Activated naive CD8-positive, alpha-beta T cell treated with anti-CD3 and anti-CD28 coated beads, Interleukin-2, amount 50 U/mL, for 24 hours (primary cell): ENCODE measurements around the gene EDN3.

Source experiments
- ATAC-seq: fragments of 150-1000 bp; cut with Tn5 transposase; one replicate; pipeline ENCODE4 v1.10.0; 2021
- DNase-seq: peaks from one replicate; pipeline ENCODE4 v3.0.0; 2021
- H3K27ac Mint-ChIP-seq: one replicate; pipeline ENCODE4 v1.8.0; 2021; ENCODE audit warnings: mild to moderate bottlenecking, mixed read lengths
- H3K27me3 Mint-ChIP-seq: one replicate; pipeline ENCODE4 v1.8.0; 2021; ENCODE audit warnings: mixed read lengths
- H3K36me3 Mint-ChIP-seq: one replicate; pipeline ENCODE4 v1.8.0; 2021; ENCODE audit warnings: low read depth, mixed read lengths
- H3K4me1 Mint-ChIP-seq: one replicate; pipeline ENCODE4 v1.8.0; 2021; ENCODE audit warnings: mixed read lengths
- H3K4me3 Mint-ChIP-seq: one replicate; pipeline ENCODE4 v1.8.0; 2021; ENCODE audit warnings: mild to moderate bottlenecking, moderate library complexity, mixed read lengths
- H3K9me3 Mint-ChIP-seq: one replicate; pipeline ENCODE4 v1.8.0; 2021; ENCODE audit warnings: mixed read lengths

The EDN3 gene

DNA sequence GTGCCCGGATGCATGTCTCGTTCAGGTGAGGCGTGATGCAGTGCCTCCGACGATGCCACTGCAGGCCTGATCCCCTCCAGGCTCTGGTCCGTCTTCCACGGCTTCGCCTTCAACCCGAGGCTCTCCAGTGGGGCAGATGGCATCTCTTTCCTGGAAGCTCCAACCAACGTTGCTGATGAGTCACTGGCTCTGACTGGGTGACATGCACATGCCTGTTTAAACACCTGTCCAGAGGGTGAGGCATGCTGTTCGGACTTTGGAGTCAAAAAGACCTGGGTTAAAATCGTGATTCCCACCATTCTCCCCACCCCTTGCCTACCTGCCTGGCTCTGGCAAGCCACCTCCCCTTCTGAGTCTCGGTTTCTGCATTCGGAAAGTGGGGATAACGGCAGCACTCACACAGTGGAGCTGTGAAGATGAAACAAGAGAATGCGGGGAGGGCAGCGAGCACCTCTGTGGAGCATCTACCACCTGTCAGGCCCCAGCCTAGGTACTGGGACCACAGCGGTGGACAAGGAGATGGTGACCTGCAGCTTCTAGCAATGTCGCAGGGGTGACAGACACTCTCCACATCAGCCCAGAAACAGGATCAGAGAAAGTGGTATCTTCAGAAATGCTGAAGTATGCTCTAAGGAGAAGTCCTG, 8.5 kb upstream of the EDN3 start:
- Mint-ChIP-seq H3K4me3 (no peak overlapping the region), H3K9me3 (no peaks in the 10 kb centered on the region), H3K4me1 (no peaks in the 10 kb centered on the region), H3K36me3 (no peaks in the 10 kb centered on the region), H3K27ac (no peak overlapping the region), H3K27me3 (peaks cover 10% of the 10 kb centered on the region)
- ATAC-seq (no peak), DNase-seq (no peak)

DNA sequence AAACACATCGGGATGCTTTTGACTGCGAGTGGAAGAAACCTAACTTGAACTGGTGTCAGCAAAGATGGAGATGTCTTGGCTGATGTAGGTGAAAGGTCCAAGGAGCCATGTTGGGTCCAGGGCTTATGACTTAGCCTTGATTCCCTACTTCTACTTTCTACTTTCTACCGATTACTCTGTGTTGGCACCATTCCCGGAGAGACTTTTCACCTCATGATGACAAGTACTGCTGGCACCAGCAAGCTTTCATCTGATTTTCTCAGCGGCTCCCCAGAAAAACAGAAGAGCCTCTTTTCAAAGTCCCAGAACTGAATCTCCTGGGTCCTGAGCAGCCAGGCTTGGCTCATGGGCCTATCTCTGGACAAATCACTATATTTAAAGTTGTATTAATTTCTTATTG, 4.9 kb upstream of the EDN3 start:
- ATAC-seq (no peak), DNase-seq (no peak)
- no peak overlapping the region for H3K27ac Mint-ChIP-seq
- no peaks in the 10 kb centered on the region for H3K4me1 Mint-ChIP-seq
- H3K36me3 Mint-ChIP-seq, result no peaks in the 10 kb centered on the region
- no peaks in the 10 kb centered on the region for H3K9me3 Mint-ChIP-seq
- no peak overlapping the region for H3K4me3 Mint-ChIP-seq
- H3K27me3 Mint-ChIP-seq, result peaks cover 30% of the 10 kb centered on the region

DNA sequence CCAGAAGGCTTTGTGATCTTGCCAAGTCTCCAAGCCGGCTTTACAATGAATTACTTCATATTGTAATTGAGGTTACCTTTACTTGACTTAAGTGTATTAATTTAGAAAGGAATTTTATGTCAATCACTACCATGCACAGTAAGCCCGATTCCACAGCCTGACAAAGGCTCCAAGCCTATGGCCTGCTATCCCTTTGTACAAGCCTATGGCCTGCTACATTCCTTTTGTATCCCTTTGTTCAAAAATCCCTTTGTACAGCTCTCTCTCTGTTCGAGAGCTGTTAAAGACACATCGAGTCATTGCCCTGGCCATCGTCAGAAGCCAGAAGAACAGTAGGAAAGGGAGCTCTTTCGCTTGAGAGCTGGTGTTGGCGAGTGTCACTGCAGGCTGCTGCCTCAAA, 2.7 kb upstream of the EDN3 start:
- no peaks in the 10 kb centered on the region for H3K4me1 Mint-ChIP-seq
- ATAC-seq (no peak), DNase-seq (no peak)
- no peaks in the 10 kb centered on the region for H3K36me3 Mint-ChIP-seq
- peaks cover 37% of the 10 kb centered on the region for H3K27me3 Mint-ChIP-seq
- no peak overlapping the region for H3K27ac Mint-ChIP-seq
- no peak overlapping the region for H3K4me3 Mint-ChIP-seq
- no peaks in the 10 kb centered on the region for H3K9me3 Mint-ChIP-seq

DNA sequence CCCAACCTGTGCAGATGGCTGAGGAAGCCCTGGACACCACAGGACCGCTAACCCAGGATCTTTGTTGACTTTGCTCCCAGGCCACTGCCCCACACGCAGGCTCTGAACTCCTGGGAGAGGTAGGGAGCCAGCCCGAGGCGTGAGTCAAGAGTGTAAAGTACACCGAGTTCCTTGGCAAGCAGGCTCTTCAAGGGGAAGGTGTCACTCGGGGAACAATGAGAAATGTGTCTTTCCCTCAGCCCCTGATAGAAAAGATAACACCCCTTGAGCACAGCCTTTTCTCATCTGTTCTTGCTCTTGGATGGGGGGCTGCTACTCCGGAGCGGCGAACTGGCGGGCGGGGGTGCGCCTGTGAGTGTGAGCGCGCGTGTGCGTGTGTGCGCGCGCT, 472 bp upstream of the EDN3 start:
- H3K4me3 Mint-ChIP-seq, result no peak overlapping the region
- no peaks in the 10 kb centered on the region for H3K36me3 Mint-ChIP-seq
- ATAC-seq, result no peak
- no peak for DNase-seq
- no peaks in the 10 kb centered on the region for H3K4me1 Mint-ChIP-seq
- H3K27ac Mint-ChIP-seq, result no peak overlapping the region
- H3K9me3 Mint-ChIP-seq, result no peaks in the 10 kb centered on the region
- peaks cover 54% of the 10 kb centered on the region for H3K27me3 Mint-ChIP-seq

DNA sequence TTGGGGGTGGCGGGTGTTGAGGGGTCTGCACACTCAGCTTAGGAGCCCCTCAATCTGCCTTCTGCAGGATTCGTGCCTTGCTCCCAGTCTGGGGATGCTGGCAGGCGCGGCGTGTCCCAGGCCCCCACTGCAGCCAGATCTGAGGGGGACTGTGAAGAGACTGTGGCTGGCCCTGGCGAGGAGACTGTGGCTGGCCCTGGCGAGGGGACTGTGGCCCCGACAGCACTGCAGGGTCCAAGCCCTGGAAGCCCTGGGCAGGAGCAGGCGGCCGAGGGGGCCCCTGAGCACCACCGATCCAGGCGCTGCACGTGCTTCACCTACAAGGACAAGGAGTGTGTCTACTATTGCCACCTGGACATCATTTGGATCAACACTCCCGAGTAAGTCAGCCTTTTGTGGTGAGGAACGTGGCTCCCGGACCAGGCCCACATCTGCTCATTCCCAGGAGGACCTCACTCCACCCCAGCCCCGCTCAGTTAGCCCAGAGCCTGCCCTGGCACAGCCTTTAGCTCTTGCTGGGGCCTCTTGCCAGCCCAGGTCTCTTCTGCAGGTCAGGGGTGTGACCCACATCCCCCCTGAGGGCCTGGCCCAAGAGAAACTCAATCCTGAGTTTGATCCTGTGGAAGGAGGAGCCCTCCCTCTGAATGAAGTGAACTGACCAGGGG, 1.1 kb downstream of the EDN3 start:
- no peak overlapping the region for H3K4me3 Mint-ChIP-seq
- H3K27ac Mint-ChIP-seq, result no peak overlapping the region
- H3K36me3 Mint-ChIP-seq, result no peaks in the 10 kb centered on the region
- no peaks in the 10 kb centered on the region for H3K4me1 Mint-ChIP-seq
- ATAC-seq (no peak), DNase-seq (no peak)
- peaks cover 49% of the 10 kb centered on the region for H3K27me3 Mint-ChIP-seq
- no peaks in the 10 kb centered on the region for H3K9me3 Mint-ChIP-seq

DNA sequence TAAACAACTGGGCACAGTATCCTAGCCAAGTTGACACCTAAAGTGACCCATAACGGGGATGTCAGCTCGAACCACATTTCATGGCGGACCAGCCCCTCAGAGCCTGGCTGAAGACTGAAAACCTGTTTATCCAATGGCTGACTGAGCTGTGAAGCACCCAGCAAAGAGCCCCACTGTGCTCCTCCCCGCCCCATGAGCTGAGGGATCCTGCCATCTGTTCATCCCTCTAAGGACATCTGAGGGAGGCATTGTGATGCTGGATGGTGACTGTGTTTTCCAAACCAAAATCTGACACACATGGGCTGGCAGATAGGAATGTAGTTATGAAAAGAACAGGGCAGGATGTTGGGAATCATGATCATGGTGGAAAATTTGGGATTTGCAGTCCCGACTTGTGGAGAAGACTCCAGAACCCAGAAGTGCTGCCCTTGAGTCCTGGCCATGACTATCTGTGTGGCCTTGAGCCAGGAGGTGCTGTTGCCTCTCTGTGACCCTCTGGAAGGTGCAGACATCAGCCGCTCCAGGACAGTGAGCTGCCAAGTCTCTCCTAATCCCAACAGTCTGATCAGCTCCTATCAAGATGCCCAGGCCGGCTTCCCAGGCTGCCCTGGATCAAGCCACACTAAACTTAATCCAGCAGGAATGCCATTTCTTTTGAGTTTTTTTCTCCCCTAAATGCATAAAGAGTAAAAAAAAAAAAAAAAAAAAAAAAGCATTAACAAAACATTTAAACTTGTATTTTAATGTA, 5.7 kb downstream of the EDN3 start:
- H3K27me3 Mint-ChIP-seq, result peaks cover 26% of the 10 kb centered on the region
- H3K9me3 Mint-ChIP-seq, result no peaks in the 10 kb centered on the region
- H3K36me3 Mint-ChIP-seq, result no peaks in the 10 kb centered on the region
- no peaks in the 10 kb centered on the region for H3K4me1 Mint-ChIP-seq
- no peak for ATAC-seq
- H3K4me3 Mint-ChIP-seq, result no peak overlapping the region
- H3K27ac Mint-ChIP-seq, result no peak overlapping the region
- no peak for DNase-seq

DNA sequence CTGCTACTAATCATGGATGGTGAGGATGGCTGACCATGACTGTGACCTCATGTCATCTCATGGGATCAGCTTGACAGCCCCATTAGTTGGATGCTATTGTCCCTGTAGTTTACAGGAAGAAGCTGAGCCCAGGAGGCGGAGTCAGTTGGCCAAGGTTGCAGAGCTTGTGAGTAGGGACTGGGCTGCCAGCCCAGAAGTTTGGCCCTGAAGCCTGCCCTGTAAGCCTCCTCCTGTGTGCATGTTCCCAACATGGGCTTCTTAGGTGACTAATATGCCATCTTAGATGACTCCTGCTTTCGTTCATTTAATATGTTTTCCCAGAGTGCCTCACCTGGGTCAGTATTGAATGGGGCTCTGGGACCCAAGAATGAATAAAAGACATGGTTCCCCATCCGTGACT, 6.9 kb downstream of the EDN3 start:
- H3K27me3 Mint-ChIP-seq, result peaks cover 21% of the 10 kb centered on the region
- no peaks in the 10 kb centered on the region for H3K9me3 Mint-ChIP-seq
- no peaks in the 10 kb centered on the region for H3K4me1 Mint-ChIP-seq
- H3K27ac Mint-ChIP-seq, result no peak overlapping the region
- H3K4me3 Mint-ChIP-seq, result no peak overlapping the region
- DNase-seq (no peak), ATAC-seq (no peak)
- H3K36me3 Mint-ChIP-seq, result no peaks in the 10 kb centered on the region

DNA sequence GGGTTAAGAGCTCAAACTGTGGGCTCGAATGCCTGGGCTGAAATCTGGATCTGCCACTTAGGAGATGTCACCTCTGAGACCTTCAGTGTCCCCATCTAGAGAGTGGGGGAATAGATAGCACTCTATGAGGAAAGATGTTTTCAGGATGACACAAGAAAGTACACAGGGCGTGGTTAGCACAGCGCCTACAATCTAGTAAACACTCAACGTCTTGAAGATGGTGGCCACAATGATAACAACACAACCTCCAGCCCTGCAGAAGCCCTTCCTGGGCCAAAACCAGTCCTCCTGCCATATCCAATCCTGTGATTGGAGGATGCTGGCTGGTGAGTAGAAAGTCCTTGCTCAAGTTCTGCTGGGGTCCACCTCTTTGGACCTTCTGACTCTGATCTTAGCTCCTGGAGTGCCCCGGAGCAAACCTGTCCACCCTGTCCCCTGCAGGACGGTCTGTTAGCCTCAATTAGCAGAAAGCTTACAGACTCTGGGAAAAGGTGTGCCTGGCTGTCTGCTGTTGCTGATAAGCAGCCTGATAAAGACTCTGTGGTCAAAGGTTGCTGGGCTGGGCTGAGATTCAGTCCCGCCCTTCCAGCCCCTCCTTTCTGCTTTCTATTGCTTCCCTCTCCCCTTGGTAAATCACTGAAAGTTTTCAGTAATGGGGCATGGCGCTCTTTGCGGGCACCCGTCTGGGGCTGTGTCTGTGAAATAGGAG, 8.2 kb downstream of the EDN3 start:
- no peak overlapping the region for H3K27ac Mint-ChIP-seq
- no peak for ATAC-seq
- peaks cover 9% of the 10 kb centered on the region for H3K27me3 Mint-ChIP-seq
- no peak for DNase-seq
- no peaks in the 10 kb centered on the region for H3K9me3 Mint-ChIP-seq
- H3K4me3 Mint-ChIP-seq, result no peak overlapping the region
- H3K4me1 Mint-ChIP-seq, result no peaks in the 10 kb centered on the region
- H3K36me3 Mint-ChIP-seq, result no peaks in the 10 kb centered on the region

DNA sequence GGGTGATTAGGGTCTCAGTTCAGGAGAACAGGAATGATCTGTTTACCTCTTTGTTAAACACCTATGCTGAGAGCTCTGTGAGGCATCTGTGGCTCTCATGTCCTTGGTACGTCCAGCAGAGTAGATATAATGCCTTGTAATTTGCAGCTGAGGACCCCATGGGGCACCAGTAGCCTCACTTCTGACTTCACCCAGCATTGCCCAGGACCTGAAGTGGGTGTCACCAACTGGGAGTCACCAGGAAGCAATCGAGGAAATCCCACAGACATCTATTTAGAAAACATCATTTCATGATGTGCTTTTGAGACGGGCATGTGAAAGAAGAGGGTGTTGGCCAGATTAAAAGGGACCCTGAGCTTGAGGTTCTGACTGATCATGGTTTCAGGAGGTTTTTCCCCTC, 8.8 kb downstream of the EDN3 start:
- H3K9me3 Mint-ChIP-seq, result no peaks in the 10 kb centered on the region

DNA sequence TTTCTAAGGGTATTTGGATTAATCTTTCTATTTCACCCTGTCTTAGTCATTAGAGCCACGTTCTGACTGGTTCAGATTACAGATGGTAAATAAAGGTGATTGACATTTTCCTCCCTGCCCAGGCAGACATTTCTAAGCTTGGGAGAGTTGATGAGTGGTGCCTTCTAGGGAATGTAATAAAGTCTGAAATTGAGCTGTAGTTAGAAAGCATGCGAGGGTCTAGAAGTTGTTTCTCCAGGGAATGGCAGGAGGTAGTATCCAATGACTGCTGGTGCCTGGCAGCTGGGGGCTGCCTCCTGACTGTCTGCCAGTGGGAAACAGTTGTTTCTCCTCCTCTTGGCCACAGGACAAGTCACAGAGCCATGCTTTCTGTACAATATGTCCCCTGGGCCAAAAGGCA, 14.6 kb downstream of the EDN3 start:
- no peaks in the 10 kb centered on the region for H3K4me1 Mint-ChIP-seq

More for the DNA sequence above, 8.8 kb downstream of the EDN3 start:
- Mint-ChIP-seq H3K36me3 (no peaks in the 10 kb centered on the region), H3K4me3 (no peak overlapping the region), H3K27me3 (peaks cover 3% of the 10 kb centered on the region), H3K4me1 (no peaks in the 10 kb centered on the region), H3K27ac (no peak overlapping the region)
- DNase-seq (no peak), ATAC-seq (no peak)

DNA sequence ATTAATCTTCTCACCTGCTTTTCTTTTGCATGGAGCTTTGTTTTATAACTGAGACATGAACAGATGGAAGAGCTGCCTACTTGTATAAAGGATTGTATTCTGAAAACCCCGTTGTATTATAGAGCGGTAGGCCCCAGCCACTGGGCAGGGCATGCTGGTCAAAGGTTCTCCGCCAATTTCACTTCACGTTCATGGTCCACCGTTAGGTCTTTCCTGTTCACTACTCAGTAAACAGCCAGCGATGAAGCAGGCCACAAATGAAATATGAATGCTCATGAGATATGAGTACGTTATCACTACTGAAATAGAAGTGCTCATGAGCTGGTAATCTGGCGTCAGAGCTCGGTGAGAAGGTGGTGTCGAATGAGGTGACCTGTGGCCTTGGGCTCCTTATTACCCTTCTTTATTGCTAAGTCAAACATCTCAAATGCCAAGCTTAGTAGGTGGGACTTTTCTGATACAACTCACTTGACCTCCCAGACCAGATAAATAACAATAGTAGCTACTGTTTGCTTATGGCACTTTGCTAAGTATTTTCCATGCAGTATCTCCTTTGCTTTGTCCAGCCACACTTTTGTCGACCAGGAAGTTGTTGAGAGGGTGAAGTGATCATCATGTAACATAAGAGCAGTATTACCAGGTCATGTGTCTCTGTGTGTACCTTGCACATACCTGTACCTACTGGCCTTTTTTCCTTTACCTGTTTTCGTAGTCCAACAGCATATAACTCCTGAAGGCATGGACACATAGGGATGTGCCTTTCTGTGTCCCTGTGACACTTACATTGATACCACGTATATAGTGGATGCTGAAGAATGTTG, 16.7 kb downstream of the EDN3 start:
- ATAC-seq (no peak), DNase-seq (no peak)
- no peaks in the 10 kb centered on the region for H3K27me3 Mint-ChIP-seq
- no peak overlapping the region for H3K27ac Mint-ChIP-seq
- no peaks in the 10 kb centered on the region for H3K9me3 Mint-ChIP-seq
- H3K4me3 Mint-ChIP-seq, result no peak overlapping the region
- no peaks in the 10 kb centered on the region for H3K4me1 Mint-ChIP-seq
- H3K36me3 Mint-ChIP-seq, result no peaks in the 10 kb centered on the region

More for the DNA sequence above, 14.6 kb downstream of the EDN3 start:
- Mint-ChIP-seq H3K27me3 (no peaks in the 10 kb centered on the region), H3K36me3 (no peaks in the 10 kb centered on the region), H3K27ac (no peak overlapping the region), H3K9me3 (no peaks in the 10 kb centered on the region), H3K4me3 (no peak overlapping the region)
- DNase-seq (no peak), ATAC-seq (no peak)

DNA sequence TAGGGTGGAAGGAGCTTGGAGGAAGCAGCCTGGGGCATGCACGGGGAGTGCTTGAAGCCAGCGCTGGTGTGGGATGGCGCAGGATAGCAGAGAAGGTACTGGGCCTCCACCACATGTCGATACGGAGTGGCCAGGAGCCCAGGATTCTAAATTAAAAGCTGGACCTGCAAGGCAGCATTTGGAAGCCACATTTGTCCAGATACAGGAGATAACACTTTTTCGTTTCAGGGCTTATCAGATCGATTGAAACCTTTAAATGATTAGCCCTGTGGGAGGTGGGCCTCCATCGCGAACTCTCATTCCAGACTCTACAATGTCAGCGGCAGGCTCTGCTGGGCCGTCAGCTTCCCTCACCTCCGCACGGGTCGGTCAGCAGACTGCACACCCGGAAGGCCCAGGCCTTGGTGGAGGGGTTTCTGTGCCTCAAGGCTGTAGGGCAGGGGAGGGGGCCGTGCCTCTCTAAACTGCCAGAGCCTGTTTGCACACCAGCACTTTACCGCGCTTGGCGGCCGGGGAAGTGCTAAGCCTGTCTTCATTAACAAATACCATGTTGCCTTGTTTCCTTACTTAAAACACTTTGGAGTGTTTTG, 17.9 kb downstream of the EDN3 start:
- ATAC-seq (no peak), DNase-seq (no peak)
- Mint-ChIP-seq H3K27ac (no peak overlapping the region), H3K9me3 (no peaks in the 10 kb centered on the region), H3K4me1 (no peaks in the 10 kb centered on the region), H3K4me3 (no peak overlapping the region), H3K36me3 (no peaks in the 10 kb centered on the region), H3K27me3 (no peaks in the 10 kb centered on the region)

DNA sequence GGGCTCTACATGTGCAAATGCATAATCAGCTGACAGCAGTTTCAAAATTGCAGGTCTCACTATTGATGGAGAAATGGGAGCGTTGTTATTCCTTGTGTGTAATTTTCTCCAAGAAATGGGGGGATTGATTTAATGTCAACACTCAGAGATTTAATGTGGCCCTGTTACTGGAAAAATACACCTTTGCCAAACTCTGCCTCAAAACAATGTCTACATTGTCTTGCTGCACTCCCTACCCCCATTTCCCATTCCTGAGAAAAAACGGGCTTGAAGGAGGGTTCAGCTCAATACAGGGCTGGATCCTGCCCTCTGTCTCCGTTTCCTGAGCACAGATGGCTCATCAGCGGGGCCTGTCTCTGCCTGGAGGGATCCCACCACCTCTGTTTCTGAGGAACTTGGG, 18.4 kb downstream of the EDN3 start:
- H3K36me3 Mint-ChIP-seq, result no peaks in the 10 kb centered on the region
- no peaks in the 10 kb centered on the region for H3K27me3 Mint-ChIP-seq
- H3K4me3 Mint-ChIP-seq, result no peak overlapping the region
- ATAC-seq (no peak), DNase-seq (no peak)
- no peaks in the 10 kb centered on the region for H3K4me1 Mint-ChIP-seq
- no peak overlapping the region for H3K27ac Mint-ChIP-seq
- H3K9me3 Mint-ChIP-seq, result no peaks in the 10 kb centered on the region

DNA sequence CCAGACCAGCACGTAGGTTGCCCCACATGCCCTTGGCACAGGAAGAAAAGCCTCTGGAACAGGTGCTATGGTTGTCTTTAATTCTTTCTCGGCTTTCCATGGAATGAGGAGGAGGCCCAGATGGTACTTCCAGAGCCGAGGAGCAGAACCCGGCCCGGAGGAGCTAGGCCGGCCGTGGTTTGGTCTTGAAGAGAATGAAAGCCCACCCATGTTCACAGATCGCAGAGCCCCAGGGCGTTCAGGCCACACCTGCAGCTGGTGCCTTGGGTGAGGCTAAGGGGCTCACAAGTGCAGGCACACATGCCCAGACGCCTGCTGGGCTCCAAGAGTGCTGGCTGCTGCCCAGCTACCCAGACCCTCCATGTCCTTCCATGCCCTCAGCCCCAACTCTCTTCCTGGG, 20.0 kb downstream of the EDN3 start:
- no peak for DNase-seq
- Mint-ChIP-seq H3K4me3 (no peak overlapping the region), H3K4me1 (no peaks in the 10 kb centered on the region), H3K9me3 (no peaks in the 10 kb centered on the region), H3K36me3 (no peaks in the 10 kb centered on the region), H3K27ac (no peak overlapping the region), H3K27me3 (no peaks in the 10 kb centered on the region)
- ATAC-seq, result no peak
